OCI-LY1 (cell line): ENCODE results near the gene TTLL11.
A peak's percentile ranks its signal among the peaks of the same experiment; 100 is the strongest.

ENCODE experiments used
- CTCF ChIP-seq: fragments of 200-600 bp; sonication (generic), shearing (Covaris generic); IDR thresholded peaks from 2 replicates; pipeline ENCODE4 v1.5.1; 2017; ENCODE audit warnings: mild to moderate bottlenecking, antibody characterized with exemption, low read length, moderate library complexity, mixed read lengths
- EZH2 ChIP-seq: fragments of 200-600 bp; sonication (generic), shearing (Covaris generic); IDR thresholded peaks from 2 replicates; pipeline ENCODE4 v1.8.0; 2017; ENCODE audit warnings: borderline replicate concordance, mixed run types, mild to moderate bottlenecking, antibody characterized with exemption, low read length, moderate library complexity, mixed read lengths

- peak; percentile 41; the same call in 1 of the 2 replicates for TF ChIP-seq CTCF
- no peak for TF ChIP-seq EZH2
Observed at GRCh38 chr9:121858788-121859187, 234.3 kb downstream of the TTLL11 start.
